KMS-11 (cell line): ENCODE results near the gene ACSL1.

ENCODE experiments used
- H2AFZ ChIP-seq: fragments of 200-600 bp; sonication (generic); 2 replicates; pipeline ENCODE4 v1.6.1; 2016; ENCODE audit warnings: antibody characterized with exemption, mixed run types, low read depth
- H3K27ac ChIP-seq: fragments of 200-600 bp; sonication (generic); 2 replicates; pipeline ENCODE4 v1.6.1; 2016; ENCODE audit warnings: mild to moderate bottlenecking, mixed run types
- H3K27me3 ChIP-seq: fragments of 200-600 bp; sonication (generic); 2 replicates; pipeline ENCODE4 v1.6.1; 2017; ENCODE audit warnings: mild to moderate bottlenecking, low read depth, mixed run types, moderate library complexity; ENCODE audit not compliant: insufficient read depth
- H3K36me3 ChIP-seq: fragments of 200-600 bp; sonication (generic); 2 replicates; pipeline ENCODE4 v1.6.1; 2017; ENCODE audit warnings: mild to moderate bottlenecking, mixed run types; ENCODE audit not compliant: insufficient read depth
- H3K4me1 ChIP-seq: fragments of 200-600 bp; sonication (generic); 2 replicates; pipeline ENCODE4 v1.6.1; 2016; ENCODE audit warnings: mild to moderate bottlenecking, low read depth, mixed run types; ENCODE audit not compliant: poor library complexity, severe bottlenecking
- H3K4me2 ChIP-seq: fragments of 200-600 bp; sonication (generic); 2 replicates; pipeline ENCODE4 v1.7.0; 2016; ENCODE audit warnings: mild to moderate bottlenecking, mixed run types
- H3K4me3 ChIP-seq: fragments of 200-600 bp; sonication (generic); IDR thresholded peaks from 2 replicates; pipeline ENCODE4 v1.6.1; 2017; ENCODE audit warnings: low read depth, low read length, mixed read lengths; ENCODE audit not compliant: insufficient read depth
- H3K79me2 ChIP-seq: fragments of 200-600 bp; sonication (generic); 2 replicates; pipeline ENCODE4 v1.6.1; 2016; ENCODE audit warnings: low read depth, mixed run types; ENCODE audit not compliant: insufficient read depth
- H3K9ac ChIP-seq: fragments of 200-600 bp; sonication (generic); 2 replicates; pipeline ENCODE4 v1.6.1; 2016; ENCODE audit warnings: mild to moderate bottlenecking, mixed run types
- H4K20me1 ChIP-seq: fragments of 200-600 bp; sonication (generic); 2 replicates; pipeline ENCODE4 v1.6.1; 2016; ENCODE audit warnings: mild to moderate bottlenecking, mixed run types; ENCODE audit not compliant: insufficient read depth
- TF ChIP-seq, protein P1 (sequence below): fragments of 200-600 bp; sonication (generic); conservative IDR thresholded peaks from 2 replicates; pipeline ENCODE4 v1.6.1; 2017; ENCODE audit warnings: low read depth, mild to moderate bottlenecking, antibody characterized with exemption, low read length, moderate library complexity, mixed read lengths

The ACSL1 gene

DNA sequence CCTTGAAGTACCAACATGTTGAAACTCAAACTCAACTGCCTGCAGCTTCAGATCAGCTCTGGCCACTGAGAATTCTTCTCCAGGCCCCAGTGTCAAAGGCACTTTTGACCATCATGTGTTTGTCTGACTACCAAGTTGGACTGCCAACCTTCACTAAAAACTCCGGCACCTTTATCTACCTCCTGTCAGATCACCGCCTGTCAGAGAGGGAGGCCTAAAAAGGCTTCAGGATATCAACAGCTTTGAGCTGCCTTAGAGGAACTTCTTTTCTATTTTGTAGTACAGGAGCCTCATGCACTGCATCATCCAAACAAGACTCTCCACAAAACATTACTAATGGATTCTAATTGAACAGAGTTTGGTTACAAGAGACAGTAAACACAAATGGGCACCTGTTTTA, 2.8 kb downstream of the ACSL1 start:
- Histone ChIP-seq H3K27ac (no peak overlapping the region), H4K20me1 (peaks cover 12% of the 10 kb centered on the region; the same call in 1 of the 2 replicates), H3K4me1 (peaks cover 48% of the 10 kb centered on the region), H3K79me2 (peaks cover 60% of the 10 kb centered on the region), H3K27me3 (no peaks in the 10 kb centered on the region; the same call in 1 of the 2 replicates), H2AFZ (no peak overlapping the region), H3K9ac (no peak overlapping the region), H3K36me3 (no peaks in the 10 kb centered on the region), H3K4me3 (no peak overlapping the region), H3K4me2 (peak overlapping the region; percentile 89; the same call in 1 of the 2 replicates)
- TF ChIP-seq, protein P1, sequence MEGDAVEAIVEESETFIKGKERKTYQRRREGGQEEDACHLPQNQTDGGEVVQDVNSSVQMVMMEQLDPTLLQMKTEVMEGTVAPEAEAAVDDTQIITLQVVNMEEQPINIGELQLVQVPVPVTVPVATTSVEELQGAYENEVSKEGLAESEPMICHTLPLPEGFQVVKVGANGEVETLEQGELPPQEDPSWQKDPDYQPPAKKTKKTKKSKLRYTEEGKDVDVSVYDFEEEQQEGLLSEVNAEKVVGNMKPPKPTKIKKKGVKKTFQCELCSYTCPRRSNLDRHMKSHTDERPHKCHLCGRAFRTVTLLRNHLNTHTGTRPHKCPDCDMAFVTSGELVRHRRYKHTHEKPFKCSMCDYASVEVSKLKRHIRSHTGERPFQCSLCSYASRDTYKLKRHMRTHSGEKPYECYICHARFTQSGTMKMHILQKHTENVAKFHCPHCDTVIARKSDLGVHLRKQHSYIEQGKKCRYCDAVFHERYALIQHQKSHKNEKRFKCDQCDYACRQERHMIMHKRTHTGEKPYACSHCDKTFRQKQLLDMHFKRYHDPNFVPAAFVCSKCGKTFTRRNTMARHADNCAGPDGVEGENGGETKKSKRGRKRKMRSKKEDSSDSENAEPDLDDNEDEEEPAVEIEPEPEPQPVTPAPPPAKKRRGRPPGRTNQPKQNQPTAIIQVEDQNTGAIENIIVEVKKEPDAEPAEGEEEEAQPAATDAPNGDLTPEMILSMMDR = no peak

DNA sequence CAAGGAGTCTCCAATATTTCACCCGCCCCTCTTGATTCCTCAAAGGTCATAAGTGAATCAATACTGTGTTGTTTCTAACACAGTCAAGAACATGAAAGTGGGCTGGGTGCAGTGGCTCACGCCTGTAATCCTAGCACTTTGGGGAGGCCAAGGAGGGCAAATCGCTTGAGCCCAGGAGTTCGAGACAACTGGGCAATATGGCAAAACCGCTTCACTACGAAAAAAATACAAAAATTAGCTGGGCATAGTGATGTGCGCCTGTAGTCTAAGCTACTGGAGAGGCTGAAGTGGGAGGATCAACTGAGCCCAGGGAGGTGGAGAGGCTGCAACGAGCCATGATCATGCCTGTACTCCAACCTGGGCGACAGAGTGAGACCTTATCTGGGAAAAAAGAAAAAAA, 3.4 kb downstream of the ACSL1 start:
- Histone ChIP-seq H3K4me3 (no peak overlapping the region), H3K79me2 (peaks cover 67% of the 10 kb centered on the region), H4K20me1 (peaks cover 16% of the 10 kb centered on the region; the same call in 1 of the 2 replicates), H3K27me3 (no peaks in the 10 kb centered on the region; the same call in 1 of the 2 replicates), H3K9ac (no peak overlapping the region), H3K36me3 (no peaks in the 10 kb centered on the region), H3K4me2 (0 out of 2 replicates have a peak overlapping the region, but pooled peaks have one; percentile 89), H2AFZ (no peak overlapping the region), H3K4me1 (peaks cover 55% of the 10 kb centered on the region), H3K27ac (no peak overlapping the region)
- TF ChIP-seq, protein P1 = no peak

DNA sequence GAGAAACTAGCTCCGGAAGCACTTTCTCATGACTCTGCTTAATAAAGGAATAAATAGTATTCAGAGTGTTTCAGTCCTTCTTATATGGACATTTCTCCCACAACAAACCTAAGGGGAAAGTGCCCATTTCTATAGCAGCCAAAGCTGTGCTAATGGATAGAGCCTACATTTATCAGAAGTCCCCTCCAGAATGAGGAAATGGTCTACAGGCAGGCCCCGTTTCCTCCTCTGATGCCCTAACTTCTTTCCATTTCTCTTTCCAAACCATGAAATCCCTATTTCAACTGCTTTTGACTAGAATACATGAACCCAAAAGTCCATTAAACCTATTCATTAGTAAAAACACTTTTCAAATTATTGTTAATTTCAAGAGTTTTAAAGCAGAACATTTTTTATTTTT, 4.5 kb downstream of the ACSL1 start:
- Histone ChIP-seq H2AFZ (no peak overlapping the region), H3K4me3 (no peak overlapping the region), H3K4me1 (peaks cover 60% of the 10 kb centered on the region), H3K4me2 (no peak overlapping the region), H3K36me3 (no peaks in the 10 kb centered on the region), H3K9ac (no peak overlapping the region), H3K27ac (no peak overlapping the region), H3K79me2 (peaks cover 78% of the 10 kb centered on the region), H4K20me1 (peaks cover 23% of the 10 kb centered on the region; the same call in 1 of the 2 replicates), H3K27me3 (no peaks in the 10 kb centered on the region; the same call in 1 of the 2 replicates)
- TF ChIP-seq, protein P1 = no peak

DNA sequence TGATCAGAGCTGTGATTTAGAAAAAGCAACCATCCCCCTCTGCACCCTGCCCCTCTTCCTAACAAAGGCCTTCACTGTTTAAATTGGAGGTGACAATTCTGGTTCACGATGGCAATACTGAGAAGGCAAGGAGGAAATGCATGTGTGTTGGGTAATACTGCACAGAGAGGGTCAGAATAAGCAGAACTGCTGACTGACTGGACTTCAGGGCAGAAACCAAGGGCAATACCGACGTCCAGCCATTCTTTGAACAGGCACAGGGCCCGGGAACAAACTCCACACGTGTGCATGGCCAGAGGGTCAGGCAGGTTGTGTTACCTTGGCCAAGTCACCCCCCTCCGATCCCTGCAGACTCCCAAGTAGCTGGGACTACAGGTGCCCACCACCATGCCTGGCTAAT, 6.0 kb downstream of the ACSL1 start:
- Histone ChIP-seq H3K27me3 (no peaks in the 10 kb centered on the region; the same call in 1 of the 2 replicates), H3K79me2 (peaks cover 86% of the 10 kb centered on the region), H3K4me3 (no peak overlapping the region), H4K20me1 (peaks cover 30% of the 10 kb centered on the region; the same call in 1 of the 2 replicates), H2AFZ (no peak overlapping the region), H3K4me1 (peaks cover 73% of the 10 kb centered on the region), H3K9ac (no peak overlapping the region), H3K27ac (no peak overlapping the region), H3K36me3 (no peaks in the 10 kb centered on the region), H3K4me2 (no peak overlapping the region)
- TF ChIP-seq, protein P1 = no peak
